AML-193 (cell line): ENCODE results near the gene CDR2.

Experiments
- DNase-seq, 2 experiments: peaks; one replicate each; lab custom pipeline; 2025; lab: John Stamatoyannopoulos, UW

The CDR2 gene

GRCh38 chr16:22323959-22324786 lies 50.2 kb downstream of the CDR2 start:
- no peak for DNase-seq

GRCh38 chr16:22323173-22323958 lies 51.1 kb downstream of the CDR2 start:
- DNase-seq = no peak

GRCh38 chr16:22322741-22323140 lies 51.7 kb downstream of the CDR2 start:
- DNase-seq = no peak

- DNase-seq = no peak
These were observed 52.4 kb downstream of the CDR2 start for GRCh38 chr16:22322021-22322471.

GRCh38 chr16:22321340-22322001 lies 52.9 kb downstream of the CDR2 start:
- peak; percentile 44 to 64 for DNase-seq

GRCh38 chr16:22320572-22321339 lies 53.7 kb downstream of the CDR2 start:
- DNase-seq = no peak

- peak; percentile 25 to 33 for DNase-seq
These were observed 55.6 kb downstream of the CDR2 start for GRCh38 chr16:22318690-22319358.

- no peak for DNase-seq
These were observed 56.8 kb downstream of the CDR2 start for GRCh38 chr16:22317625-22318024.

GRCh38 chr16:22317001-22317530 lies 57.4 kb downstream of the CDR2 start:
- DNase-seq = no peak

- no peak for DNase-seq
These were observed 58.0 kb downstream of the CDR2 start for GRCh38 chr16:22316411-22316811.

- DNase-seq = no peak
These were observed 58.4 kb downstream of the CDR2 start for GRCh38 chr16:22315979-22316378.

- DNase-seq = no peak
These were observed 59.5 kb downstream of the CDR2 start for GRCh38 chr16:22314661-22315626.

- no peak for DNase-seq
These were observed 60.4 kb downstream of the CDR2 start for GRCh38 chr16:22313876-22314470.

GRCh38 chr16:22312897-22313781 lies 61.3 kb downstream of the CDR2 start:
- no peak for DNase-seq

GRCh38 chr16:22311520-22311919 lies 62.9 kb downstream of the CDR2 start:
- DNase-seq = no peak

GRCh38 chr16:22308824-22309520 lies 65.4 kb downstream of the CDR2 start:
- no peak for DNase-seq

GRCh38 chr16:22307838-22308237 lies 66.6 kb downstream of the CDR2 start:
- DNase-seq = no peak

- no peak for DNase-seq
These were observed 67.6 kb downstream of the CDR2 start for GRCh38 chr16:22306788-22307187.
